MG63 (cell line): ENCODE results near the gene DNAJB2. TPM values are rescaled to one million over a fixed set of nuclear protein-coding genes. Genes with fewer than 3 reads are reported as not detected.
A peak's percentile ranks its signal among the peaks of the same experiment; 100 is the strongest.
"Not testable (repeated sequence)": the region's sequence is repeated elsewhere in the genome, so short reads cannot be mapped to it uniquely, and the experiment has no call there.

Source experiments
- DNase-seq: peaks from one replicate; pipeline ENCODE4 v3.0.0-alpha.2; 2020
- H3K27me3 ChIP-seq: fragments of 250-450 bp; sonication (Bioruptor Pico); 2 replicates; pipeline ENCODE4 v1.5.1; 2020; ENCODE audit warnings: mild to moderate bottlenecking, moderate library complexity
- H3K36me3 ChIP-seq: fragments of 250-450 bp; sonication (Bioruptor Pico); 2 replicates; pipeline ENCODE4 v1.5.1; 2020; ENCODE audit warnings: mild to moderate bottlenecking, moderate library complexity
- H3K4me3 ChIP-seq: fragments of 250-450 bp; sonication (Bioruptor Pico); 2 replicates; pipeline ENCODE4 v1.5.1; 2020; ENCODE audit warnings: mild to moderate bottlenecking, moderate library complexity
- H3K9me3 ChIP-seq: fragments of 250-450 bp; sonication (Bioruptor Pico); 2 replicates; pipeline ENCODE4 v1.5.1; 2020; ENCODE audit warnings: mild to moderate bottlenecking, moderate library complexity
- total RNA-seq: library from RNA; depleted of rRNA; stranded (reverse); fragments of >200 nt; shearing (Covaris generic); gene quantifications from 2 replicates; pipeline ENCODE4 v1.2.3, GENCODE V29; 2014; ENCODE audit warnings: low replicate concordance; rRNA removed

DNAJB2 gene
- total RNA-seq, 1 experiment from 2014 or later = 56.4 TPM

GRCh38 chr2:219308142-219309101 is 29.3 kb downstream of the DNAJB2 start:
- Histone ChIP-seq H3K36me3 (no peaks in the 10 kb centered on the region), H3K27me3 (peaks cover 21% of the 10 kb centered on the region), H3K4me3 (no peak overlapping the region), H3K9me3 (no peaks in the 10 kb centered on the region)
- DNase-seq = peak; percentile 71

GRCh38 chr2:219309278-219309677 is 30.1 kb downstream of the DNAJB2 start, which contains the start of gene PTPRN:
TSS of gene PTPRN (minus strand) at chr2:219309401. CDS start at chr2:219309332, 69 bp downstream.
- peaks cover 21% of the 10 kb centered on the region for H3K27me3 ChIP-seq
- H3K9me3 ChIP-seq = no peaks in the 10 kb centered on the region
- H3K4me3 ChIP-seq = no peak within 1 kb of the TSS
- no peak for DNase-seq
- no peaks in the 10 kb centered on the region for H3K36me3 ChIP-seq

GRCh38 chr2:219312683-219313263 is 33.6 kb downstream of the DNAJB2 start:
- not testable (repeated sequence) for H3K9me3 ChIP-seq, H3K36me3 ChIP-seq, H3K4me3 ChIP-seq, DNase-seq
- H3K27me3 ChIP-seq = peaks cover 18% of the 10 kb centered on the region

- no peak overlapping the region for H3K4me3 ChIP-seq
- DNase-seq = no peak
- H3K36me3 ChIP-seq = no peaks in the 10 kb centered on the region
- H3K9me3 ChIP-seq = no peaks in the 10 kb centered on the region
- peaks cover 14% of the 10 kb centered on the region for H3K27me3 ChIP-seq
These were observed 35.8 kb downstream of the DNAJB2 start for GRCh38 chr2:219314804-219315468.

- Histone ChIP-seq H3K4me3 (no peak overlapping the region), H3K36me3 (no peaks in the 10 kb centered on the region), H3K9me3 (no peaks in the 10 kb centered on the region), H3K27me3 (peaks cover 29% of the 10 kb centered on the region)
- no peak for DNase-seq
These were observed 44.3 kb downstream of the DNAJB2 start for GRCh38 chr2:219323434-219323833.

- no peaks in the 10 kb centered on the region for H3K9me3 ChIP-seq
- H3K36me3 ChIP-seq = no peaks in the 10 kb centered on the region
- H3K4me3 ChIP-seq = no peak overlapping the region
- peaks cover 19% of the 10 kb centered on the region for H3K27me3 ChIP-seq
- no peak for DNase-seq
These were observed 46.0 kb downstream of the DNAJB2 start for GRCh38 chr2:219325136-219325535.

- Histone ChIP-seq H3K9me3 (no peaks in the 10 kb centered on the region), H3K4me3 (no peak overlapping the region), H3K27me3 (peaks cover 19% of the 10 kb centered on the region), H3K36me3 (no peaks in the 10 kb centered on the region)
- no peak for DNase-seq
These were observed 46.6 kb downstream of the DNAJB2 start for GRCh38 chr2:219325657-219326315.

- Histone ChIP-seq H3K27me3 (peaks cover 25% of the 10 kb centered on the region), H3K4me3 (no peak overlapping the region), H3K36me3 (no peaks in the 10 kb centered on the region), H3K9me3 (no peaks in the 10 kb centered on the region)
- DNase-seq = no peak
These were observed 48.6 kb downstream of the DNAJB2 start for GRCh38 chr2:219327719-219328118.

GRCh38 chr2:219331560-219332213 is 52.5 kb downstream of the DNAJB2 start:
- no peaks in the 10 kb centered on the region for H3K9me3 ChIP-seq
- H3K27me3 ChIP-seq = peaks cover 25% of the 10 kb centered on the region
- H3K4me3 ChIP-seq = no peak overlapping the region
- H3K36me3 ChIP-seq = no peaks in the 10 kb centered on the region
- DNase-seq = peak; percentile 16

GRCh38 chr2:219332542-219332941 is 53.4 kb downstream of the DNAJB2 start, which contains the start of gene RESP18:
TSS of gene RESP18 (minus strand) at chr2:219332744.
- H3K36me3 ChIP-seq = no peaks in the 10 kb centered on the region
- no peak within 1 kb of the TSS for H3K4me3 ChIP-seq
- DNase-seq = no peak
- peaks cover 25% of the 10 kb centered on the region for H3K27me3 ChIP-seq
- H3K9me3 ChIP-seq = no peaks in the 10 kb centered on the region

GRCh38 chr2:219334076-219334475 is 54.9 kb downstream of the DNAJB2 start:
- no peaks in the 10 kb centered on the region for H3K9me3 ChIP-seq
- H3K36me3 ChIP-seq = no peaks in the 10 kb centered on the region
- no peak for DNase-seq
- no peak overlapping the region for H3K4me3 ChIP-seq
- H3K27me3 ChIP-seq = peaks cover 31% of the 10 kb centered on the region

- peaks cover 37% of the 10 kb centered on the region for H3K27me3 ChIP-seq
These were observed 56.2 kb downstream of the DNAJB2 start for GRCh38 chr2:219335373-219335786.

More at GRCh38 chr2:219335373-219335786, 56.2 kb downstream of the DNAJB2 start:
- H3K9me3 ChIP-seq = no peaks in the 10 kb centered on the region
- no peak for DNase-seq
- no peak overlapping the region for H3K4me3 ChIP-seq
- no peaks in the 10 kb centered on the region for H3K36me3 ChIP-seq

Other genes with a start within 250 kb of the DNAJB2 start
- gene CFAP65, start 237.8 kb upstream of the DNAJB2 start, total RNA-seq = 0.03 TPM in 1 of 2 replicates, not detected in the other
- gene IHH, start 218.4 kb upstream of the DNAJB2 start, total RNA-seq = 0.16 TPM in 1 of 2 replicates, not detected in the other
- gene NHEJ1, start 118.6 kb upstream of the DNAJB2 start, total RNA-seq = 20.9 and 22.6 TPM in 2 replicates
- not detected in 2 replicates for gene SLC23A3, start 109.3 kb upstream of the DNAJB2 start, total RNA-seq
- 35.2 and 40.6 TPM in 2 replicates for gene CNPPD1, start 102.4 kb upstream of the DNAJB2 start, total RNA-seq
- 52.2 and 85.4 TPM in 2 replicates for gene RETREG2, start 101.1 kb upstream of the DNAJB2 start, total RNA-seq
- 43.3 and 72.7 TPM in 2 replicates for gene ZFAND2B, start 72.6 kb upstream of the DNAJB2 start, total RNA-seq
- 15.5 and 31.7 TPM in 2 replicates for gene ABCB6, start 60.4 kb upstream of the DNAJB2 start, total RNA-seq
- gene ATG9A, start 49.7 kb upstream of the DNAJB2 start, total RNA-seq = 74.5 and 90.6 TPM in 2 replicates
- 21.3 and 23.4 TPM in 2 replicates for gene ANKZF1, start 49.6 kb upstream of the DNAJB2 start, total RNA-seq
- gene GLB1L, start 33.9 kb upstream of the DNAJB2 start, total RNA-seq = 2.3 and 13.0 TPM in 2 replicates
- gene STK16, start 33.9 kb upstream of the DNAJB2 start, total RNA-seq = 14.4 and 26.0 TPM in 2 replicates
- not detected in 2 replicates for gene TUBA4B, start 26.1 kb upstream of the DNAJB2 start, total RNA-seq
- 3.1 and 7.7 TPM in 2 replicates for gene TUBA4A, start 25.4 kb upstream of the DNAJB2 start, total RNA-seq
- gene PTPRN, start 30.0 kb downstream of the DNAJB2 start, total RNA-seq = not detected in 2 replicates
- gene RESP18, start 53.4 kb downstream of the DNAJB2 start, total RNA-seq = not detected in 2 replicates
- gene DNPEP, start 108.5 kb downstream of the DNAJB2 start, total RNA-seq = 56.4 and 73.1 TPM in 2 replicates
- gene DES, start 139.0 kb downstream of the DNAJB2 start, total RNA-seq = 3.8 and 22.6 TPM in 2 replicates
- gene SPEG, start 155.5 kb downstream of the DNAJB2 start, total RNA-seq = 11.6 and 12.6 TPM in 2 replicates
- 61.4 and 89.6 TPM in 2 replicates for gene GMPPA, start 219.5 kb downstream of the DNAJB2 start, total RNA-seq
- not detected in 2 replicates for gene ASIC4, start 235.1 kb downstream of the DNAJB2 start, total RNA-seq